GM18508 (cell line): ENCODE data around the gene ZNF621.
"Not testable (repeated sequence)": the region's sequence is repeated elsewhere in the genome, so short reads cannot be mapped to it uniquely, and the experiment has no call there.

Experiments used
- ATAC-seq: cut with Tn5 transposase; IDR thresholded peaks from one replicate; pipeline ENCODE4 v1.9.1; 2021; ENCODE audit warnings: moderate number of reproducible peaks; ENCODE audit not compliant: insufficient read depth, unreplicated experiment

ZNF621 gene

DNA sequence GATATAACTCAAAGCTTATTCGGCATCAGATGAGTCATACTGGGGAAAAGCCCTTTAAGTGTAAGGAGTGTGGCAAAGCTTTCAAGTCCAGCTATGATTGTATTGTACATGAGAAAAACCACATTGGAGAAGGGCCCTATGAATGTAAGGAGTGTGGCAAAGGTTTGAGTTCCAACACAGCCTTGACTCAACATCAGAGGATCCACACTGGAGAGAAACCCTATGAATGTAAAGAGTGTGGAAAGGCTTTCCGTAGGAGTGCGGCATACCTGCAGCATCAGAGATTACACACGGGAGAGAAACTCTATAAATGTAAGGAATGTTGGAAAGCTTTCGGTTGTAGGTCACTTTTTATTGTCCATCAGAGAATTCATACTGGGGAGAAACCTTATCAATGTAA is 7.5 kb downstream of the ZNF621 start:
- ATAC-seq, result no peak

DNA sequence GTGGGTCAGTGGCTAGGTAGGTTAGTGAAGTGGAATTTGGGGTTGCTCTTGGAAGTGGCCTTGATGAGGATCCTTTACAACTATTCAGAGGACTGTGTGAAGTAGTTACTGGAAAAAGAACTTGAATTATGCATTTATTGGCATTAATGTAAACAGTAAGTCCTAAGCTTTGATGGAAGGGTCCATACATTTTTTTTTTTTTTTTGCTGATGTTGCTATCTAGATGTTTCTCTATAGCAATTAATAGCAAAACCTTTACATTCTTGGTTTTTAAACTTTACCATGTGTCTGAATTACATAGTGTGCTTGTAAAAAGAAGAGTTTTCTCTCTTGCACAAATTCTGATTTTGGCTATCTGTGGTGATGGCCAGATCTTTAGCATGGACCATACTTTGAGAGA is 9.5 kb downstream of the ZNF621 start:
- ATAC-seq, result no peak

DNA sequence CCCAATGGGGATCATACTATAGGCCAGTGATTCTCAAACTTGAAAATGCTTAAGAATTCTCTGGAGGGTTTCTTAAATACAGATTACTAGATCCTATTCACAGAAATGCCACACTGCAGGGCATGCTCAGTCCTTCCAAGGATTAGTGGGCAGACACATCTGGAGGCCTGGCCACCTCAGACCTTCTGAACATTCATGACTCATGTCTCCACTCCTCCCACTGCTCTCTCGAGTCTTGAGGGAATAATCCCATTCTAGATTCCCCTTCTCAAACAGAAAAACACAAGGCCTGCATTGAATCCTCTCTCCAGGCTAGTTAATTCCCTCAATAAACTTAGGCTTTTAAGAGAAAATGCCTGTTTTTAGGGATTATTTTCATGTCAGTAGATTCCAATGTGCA is 22.1 kb downstream of the ZNF621 start:
- ATAC-seq, result no peak

DNA sequence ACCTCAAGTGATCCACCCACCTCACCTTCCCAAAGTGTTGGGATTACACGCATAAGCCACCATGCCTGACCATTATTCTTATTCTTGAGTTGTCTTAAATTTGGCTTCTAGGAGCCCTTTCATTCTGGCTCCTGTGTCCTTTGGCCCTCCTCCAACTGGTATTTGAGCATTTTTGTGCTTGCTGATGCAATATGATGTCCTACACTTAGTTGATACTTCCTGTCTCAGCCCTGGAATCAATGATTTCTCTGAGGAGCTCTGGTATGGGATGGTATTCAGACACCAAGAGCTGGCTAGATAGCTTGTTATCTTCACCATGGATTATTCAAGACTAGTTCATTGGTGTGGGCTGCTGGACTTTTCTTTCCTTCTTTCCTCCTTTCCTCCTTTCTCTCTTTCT is 25.4 kb downstream of the ZNF621 start:
- ATAC-seq, result no peak

DNA sequence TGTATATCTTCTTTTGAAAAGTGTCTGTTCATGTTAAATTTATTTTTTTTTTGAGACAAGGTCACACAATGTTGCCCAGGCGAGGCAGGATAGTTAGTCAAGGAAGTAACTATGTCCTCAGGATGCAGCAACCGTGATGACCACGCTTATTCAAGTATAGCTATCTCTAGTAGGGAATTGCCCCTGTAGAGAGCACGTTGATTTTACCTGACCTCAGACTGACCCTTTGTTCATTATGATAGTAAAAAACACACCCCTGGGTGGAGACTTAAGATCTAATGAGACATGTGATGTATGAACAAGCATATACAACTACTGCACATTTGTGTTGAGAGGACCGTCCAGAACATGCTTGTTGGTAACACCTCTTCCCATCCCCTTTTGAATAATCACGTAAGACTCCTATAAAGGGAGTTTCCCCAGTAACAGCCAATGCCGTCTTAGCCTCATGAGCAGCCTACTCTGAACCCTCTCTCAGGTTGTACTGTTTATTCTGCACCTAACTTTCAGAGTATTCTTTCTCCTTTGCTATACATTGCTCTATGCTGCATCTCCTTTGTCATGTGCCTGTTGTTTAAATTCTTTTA is 32.9 kb downstream of the ZNF621 start:
- no peak for ATAC-seq

DNA sequence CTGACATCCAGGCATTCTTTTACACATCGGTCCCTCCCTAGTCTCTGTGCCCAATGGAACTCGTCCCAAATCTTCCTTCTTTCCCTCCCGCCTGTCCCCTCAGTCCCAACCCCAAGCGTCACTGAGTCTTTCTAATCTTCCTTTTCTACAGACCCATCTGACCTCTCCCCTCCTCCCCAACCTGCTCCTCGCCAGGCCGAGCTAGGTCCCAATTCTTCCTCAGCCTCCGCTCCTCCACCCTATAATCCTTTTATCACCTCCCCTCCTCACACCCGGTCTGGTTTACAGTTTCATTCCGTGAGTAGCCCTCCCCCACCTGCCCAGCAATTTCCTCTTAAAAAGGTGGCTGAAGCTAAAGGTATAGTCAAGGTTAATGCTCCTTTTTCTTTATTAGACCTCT is 37.7 kb downstream of the ZNF621 start:
- ATAC-seq, result not testable (repeated sequence)

DNA sequence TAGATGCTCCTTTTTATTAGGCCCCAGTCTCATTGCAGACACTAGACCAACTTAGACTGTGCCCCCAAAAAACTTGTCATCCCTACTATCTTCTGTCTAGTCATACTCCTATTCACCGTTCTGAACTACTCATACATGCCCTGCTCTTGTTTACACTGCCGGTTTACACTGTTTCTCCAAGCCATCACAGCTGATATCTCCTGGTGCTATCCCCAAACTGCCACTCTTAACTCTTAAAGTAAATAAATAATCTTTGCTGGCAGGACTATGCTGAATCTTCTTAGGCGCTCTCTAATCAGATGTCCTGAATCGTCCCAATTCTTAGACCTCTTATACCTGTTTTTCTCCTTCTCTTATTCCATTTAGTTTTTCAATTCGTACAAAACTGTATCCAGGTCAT is 40.9 kb downstream of the ZNF621 start:
- ATAC-seq, result not testable (repeated sequence)

DNA sequence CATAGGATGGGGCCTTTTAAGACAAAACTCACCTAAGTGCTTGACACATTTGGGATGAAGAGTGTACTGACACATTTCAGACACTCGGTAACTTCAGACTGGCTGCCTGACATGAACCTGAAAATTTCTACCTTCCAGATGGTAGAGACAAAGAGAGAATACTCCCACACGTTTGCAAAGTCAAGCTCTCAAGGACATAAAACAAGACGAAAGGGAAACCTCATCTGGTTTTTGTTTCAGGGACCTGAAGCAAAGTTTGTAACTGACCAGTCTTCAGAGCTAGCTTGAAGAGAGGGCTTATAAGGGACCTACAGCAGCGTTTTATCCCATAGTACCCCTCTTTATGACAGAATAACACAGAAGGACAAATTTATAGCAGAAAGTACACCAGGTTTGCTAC is 41.9 kb downstream of the ZNF621 start:
- ATAC-seq, result no peak

DNA sequence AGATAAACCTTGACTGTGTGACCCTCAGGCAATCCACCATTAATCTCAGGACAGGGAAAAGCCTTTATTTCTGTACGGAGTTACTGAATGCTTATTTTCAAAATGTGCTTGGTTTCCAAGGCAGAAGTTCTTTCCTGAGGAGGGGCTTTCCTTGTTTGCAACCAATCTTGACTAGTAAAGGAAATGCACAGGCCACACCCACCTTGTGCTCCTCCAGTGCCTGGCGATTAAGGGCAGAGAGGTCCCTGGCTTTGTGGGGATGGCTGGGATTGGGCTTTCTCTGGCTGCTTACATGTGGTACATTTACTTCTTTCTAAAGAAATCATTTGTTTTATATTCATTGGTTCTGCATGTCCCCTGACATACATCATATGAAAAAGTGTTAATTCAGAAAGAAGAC is 47.8 kb downstream of the ZNF621 start:
- ATAC-seq, result no peak

DNA sequence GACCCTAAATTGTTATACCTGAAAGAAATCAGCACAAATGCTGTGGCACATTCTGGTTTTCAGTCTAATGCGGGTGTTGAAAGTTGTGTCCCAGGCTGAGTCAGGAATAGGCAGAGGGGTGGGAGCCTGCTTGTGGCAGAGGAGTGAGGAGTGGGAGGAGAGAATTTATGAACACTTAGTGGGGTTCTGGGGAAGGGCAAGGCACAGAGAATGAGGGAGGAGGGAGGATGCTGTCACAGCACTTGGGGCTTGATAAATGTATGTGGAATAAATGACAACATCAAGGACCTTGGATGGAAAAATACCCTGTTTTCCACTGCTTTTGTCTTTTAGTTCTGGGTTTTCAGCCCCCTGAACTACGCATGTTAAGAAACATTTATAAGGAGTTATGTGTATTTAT is 49.3 kb downstream of the ZNF621 start:
- ATAC-seq, result no peak

DNA sequence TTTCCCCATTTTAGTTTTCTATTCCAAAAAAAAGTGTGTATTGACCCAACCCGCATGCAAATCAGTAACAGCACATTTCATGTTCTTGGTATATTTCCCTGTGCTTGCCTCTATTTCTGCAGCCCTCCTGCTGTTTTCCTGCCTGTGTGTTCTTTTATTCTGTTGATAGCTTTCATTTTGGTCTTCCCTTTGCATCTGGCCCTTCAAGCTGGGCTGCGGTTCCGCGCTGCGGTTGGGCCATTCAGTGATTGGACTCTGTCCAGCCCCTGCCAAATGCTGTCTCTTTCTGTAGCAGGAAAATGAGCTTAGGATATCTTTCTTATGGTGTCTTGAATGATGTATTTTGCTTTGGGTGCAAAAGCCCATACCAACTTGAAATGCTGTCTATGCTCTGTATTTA is 49.9 kb downstream of the ZNF621 start:
- ATAC-seq, result no peak

DNA sequence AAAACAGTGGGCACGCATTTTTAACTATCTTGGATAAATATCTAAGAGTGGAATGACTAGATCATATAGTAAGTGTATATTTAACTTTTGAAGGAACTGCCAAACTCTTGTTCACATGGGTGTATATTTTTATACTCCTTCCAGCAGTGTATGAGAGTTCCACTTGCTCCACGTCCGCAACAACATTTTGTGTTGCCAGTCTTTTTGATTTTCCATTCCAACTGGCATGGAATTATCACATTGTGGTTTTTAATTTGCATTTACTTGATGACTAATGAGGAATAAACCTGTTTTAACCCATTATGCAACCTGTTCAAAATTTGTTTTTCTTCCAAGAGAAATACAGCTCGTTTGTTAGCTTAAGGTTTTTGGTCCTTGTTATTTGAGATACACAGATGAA is 51.6 kb downstream of the ZNF621 start:
- no peak for ATAC-seq

DNA sequence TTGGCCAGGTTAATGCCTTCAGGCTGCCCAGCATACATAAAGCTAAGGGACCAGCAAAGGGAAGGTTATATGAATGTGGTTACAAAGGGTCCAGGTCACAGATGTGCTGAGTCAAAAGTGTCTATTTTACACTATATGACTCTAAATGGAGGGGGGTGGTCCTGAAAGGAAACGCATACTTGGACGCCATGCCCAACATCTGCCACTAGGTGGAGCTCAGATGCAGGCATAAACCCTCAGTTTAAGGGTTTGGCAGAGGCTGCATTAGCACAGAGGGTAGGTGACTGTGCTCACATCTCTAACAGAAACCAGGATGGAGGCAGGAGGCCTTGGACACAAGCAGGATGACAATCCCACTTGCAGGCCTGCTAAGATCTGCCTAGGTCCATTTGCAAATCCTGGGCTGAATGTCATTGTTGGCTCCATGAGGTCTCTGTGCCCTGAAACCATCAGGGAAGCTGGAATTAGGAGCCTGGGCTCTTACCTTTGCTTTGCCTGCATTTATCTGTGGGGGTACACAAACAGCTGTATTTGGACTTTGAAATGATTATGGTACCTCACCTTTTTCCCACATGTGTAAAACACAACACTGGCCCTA is 55.8 kb downstream of the ZNF621 start:
- no peak for ATAC-seq

DNA sequence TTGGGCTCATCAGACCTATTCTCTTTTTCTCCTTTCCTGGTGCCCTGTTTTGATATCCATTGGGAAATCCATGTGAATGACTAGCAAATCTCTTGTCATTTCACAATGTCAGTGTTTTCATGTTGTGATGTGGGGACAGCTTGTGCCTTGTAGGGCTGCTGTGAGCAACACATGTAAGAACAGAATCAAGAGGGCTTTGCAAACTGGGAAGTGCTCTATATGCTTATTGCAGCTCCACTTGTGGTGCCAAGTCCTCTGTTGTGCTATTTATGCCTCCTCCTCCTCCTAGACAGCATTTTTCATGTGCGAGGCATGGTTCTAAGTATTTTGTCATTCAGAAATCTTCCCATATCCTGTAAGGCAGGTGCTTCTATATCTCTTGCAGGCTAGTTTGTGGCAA is 56.4 kb downstream of the ZNF621 start:
- no peak for ATAC-seq

DNA sequence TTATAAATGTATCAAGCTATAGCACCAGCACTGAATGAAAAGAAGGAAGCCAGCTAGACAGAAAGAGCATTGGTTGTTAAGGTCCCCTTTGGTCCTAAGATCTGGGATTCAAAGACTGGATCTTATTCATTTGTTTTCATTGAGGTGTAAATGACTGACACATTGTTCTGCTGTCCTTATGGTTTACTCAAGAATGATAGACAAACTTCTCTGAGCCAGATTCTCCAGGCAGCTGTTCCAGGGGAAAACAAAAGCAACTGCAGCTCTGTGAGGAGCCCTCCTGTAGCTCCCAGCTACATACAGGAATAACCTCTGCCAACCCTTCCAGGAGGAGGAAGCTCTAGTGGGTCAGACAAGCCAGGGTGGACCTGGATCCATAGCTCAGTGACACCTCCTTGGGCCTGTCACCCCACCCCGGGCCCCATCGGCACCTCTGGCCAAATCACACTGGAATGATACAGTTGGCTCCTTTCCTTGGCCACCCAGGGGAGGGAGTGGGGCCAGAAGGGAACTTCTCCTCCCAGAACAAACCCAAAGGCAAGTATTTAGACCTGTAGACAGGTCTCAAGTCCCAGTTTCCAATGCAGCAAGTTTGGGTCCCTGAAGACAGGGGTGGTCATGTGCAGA is 57.8 kb downstream of the ZNF621 start:
- ATAC-seq, result no peak

DNA sequence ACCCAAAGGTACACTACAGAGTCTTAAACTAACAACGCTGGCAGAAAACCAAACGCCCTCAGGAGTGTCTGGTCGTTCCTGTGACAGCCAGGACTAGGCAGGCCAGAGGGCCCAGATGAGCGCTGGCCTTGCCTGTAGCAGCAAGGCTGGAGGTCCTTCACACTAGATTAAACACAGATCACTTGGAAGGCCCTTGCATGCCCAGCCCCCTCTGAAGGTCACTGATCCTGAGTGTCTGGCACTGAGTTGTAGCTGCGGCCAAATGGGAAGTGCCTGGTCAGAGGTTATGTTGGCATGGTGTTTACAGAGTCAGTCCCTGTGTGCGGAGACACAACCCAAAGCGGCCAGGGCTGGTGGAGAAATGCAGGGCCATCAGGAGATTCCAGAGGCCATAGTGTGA is 58.9 kb downstream of the ZNF621 start:
- no peak for ATAC-seq

DNA sequence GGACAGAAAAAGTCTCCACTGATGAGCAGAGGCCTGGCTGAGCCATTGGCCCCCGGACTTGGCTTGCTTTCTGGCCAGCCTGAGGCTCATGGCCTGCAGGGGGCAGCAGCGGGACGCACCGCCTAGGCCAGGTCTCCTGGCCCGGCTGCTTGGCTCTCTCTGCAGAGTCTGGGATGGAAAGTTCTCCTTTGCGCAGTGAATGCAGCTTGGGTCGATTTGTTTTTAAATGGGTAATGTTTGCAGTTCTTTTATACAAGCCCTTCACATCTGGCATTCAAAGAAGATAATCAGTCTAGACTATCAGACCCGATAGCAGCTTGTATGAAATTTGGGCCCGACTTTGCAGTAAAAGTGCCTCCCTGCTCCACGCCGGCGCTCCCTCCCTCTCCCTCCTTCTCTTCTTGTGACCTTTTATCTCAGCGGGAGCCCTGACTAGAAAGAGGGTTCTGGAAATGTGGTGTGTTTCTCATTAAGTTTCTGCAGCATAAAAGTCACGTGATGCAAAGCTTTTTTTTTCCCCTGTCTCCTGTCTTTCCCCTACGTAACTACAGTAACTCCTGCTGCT is 59.9 kb downstream of the ZNF621 start:
- no peak for ATAC-seq

DNA sequence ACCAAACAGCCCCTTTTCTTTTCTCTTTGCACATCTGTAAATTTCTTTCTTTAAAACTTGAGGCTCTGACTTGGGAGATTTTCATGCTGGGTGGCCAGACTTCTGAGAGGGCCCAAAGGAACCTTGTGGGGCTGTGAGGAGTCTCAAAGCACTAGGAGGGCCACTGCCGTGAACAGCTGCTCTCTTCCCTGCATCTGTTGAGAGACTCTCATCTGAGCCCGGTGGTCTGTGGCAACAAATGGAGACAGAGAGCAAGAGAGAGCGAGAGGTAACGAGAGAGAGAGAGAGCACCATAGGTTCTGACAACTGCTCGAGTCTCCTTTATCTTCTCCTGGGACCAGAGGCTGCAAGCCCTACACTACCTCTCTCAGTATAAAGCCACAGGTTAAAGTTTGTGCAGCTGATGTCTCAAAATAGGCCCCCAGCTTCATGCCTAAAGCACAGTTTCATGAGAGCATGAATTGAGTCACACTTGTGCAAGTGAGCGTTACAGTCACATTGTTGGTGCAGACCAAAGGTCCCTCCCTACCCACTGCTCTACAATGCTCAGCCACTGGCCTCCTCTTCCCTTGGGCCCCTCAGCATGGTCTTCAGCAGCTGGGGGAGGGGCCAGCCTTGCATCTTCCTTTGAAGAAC is 60.7 kb downstream of the ZNF621 start:
- no peak for ATAC-seq

DNA sequence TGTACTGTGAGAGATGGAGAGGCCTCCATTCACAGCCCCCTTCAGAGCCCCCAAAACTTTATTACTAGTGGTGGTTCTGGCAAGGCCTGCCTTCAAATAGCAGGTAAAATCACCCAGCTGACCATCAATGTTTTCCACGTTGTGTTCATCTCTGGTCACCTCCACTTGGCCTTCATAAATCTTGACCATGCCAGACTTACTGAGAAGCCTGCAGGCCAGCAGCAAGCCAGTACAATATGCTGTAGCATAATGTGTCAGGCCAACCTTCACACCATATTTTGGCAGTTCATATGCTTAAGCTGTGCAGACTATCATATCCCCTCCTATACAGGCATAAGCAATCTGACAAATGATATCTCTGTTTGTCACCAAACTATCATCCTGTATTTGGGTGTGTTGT is 62.1 kb downstream of the ZNF621 start:
- ATAC-seq, result no peak

DNA sequence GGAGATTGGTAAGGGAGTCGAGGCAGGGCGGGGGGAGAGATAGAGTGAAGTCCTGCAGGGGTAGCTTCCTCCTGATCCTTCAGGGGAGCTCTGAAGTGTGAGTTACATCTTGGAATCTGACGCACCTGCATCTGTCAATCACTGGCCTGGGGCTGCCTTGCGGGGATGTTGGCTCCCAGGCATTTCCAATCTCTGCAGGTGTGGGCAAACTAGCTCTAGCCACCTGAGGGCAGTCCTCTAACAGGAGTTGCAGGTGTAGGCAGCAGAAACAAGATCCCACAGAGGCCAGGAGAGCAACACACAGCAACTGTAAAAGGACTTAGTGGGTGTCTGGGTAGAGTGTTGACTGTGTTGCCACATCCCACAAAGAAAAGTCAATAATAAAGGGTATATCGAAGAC is 63.6 kb downstream of the ZNF621 start:
- ATAC-seq, result no peak
